AG09319 (cell line): ENCODE results near the gene CFAP107.

Source experiments
- DNase-seq: peaks from one replicate; pipeline ENCODE4 v3.0.0-alpha.2; 2010; ENCODE audit warnings: low read depth; ENCODE audit errors: extremely low read depth
- CTCF ChIP-seq: IDR thresholded peaks from 2 replicates; pipeline ENCODE4 v1.5.1; 2011; ENCODE audit warnings: low read depth, mild to moderate bottlenecking, inconsistent platforms, low read length, moderate library complexity

CFAP107 gene

GRCh38 chr1:12811409-12811784, 65.4 kb downstream of the CFAP107 start:
- TF ChIP-seq CTCF = no peak
- DNase-seq = no peak
